GM21528 (cell line): ENCODE results near the gene ANKH.
"Not testable (repeated sequence)": the region's sequence is repeated elsewhere in the genome, so short reads cannot be mapped to it uniquely, and the experiment has no call there.

Source experiments
- ATAC-seq: cut with Tn5 transposase; IDR thresholded peaks from one replicate; pipeline ENCODE4 v1.9.1; 2021; ENCODE audit warnings: mild to moderate bottlenecking, moderate library complexity; ENCODE audit not compliant: unreplicated experiment, low FRiP score

Gene ANKH

DNA sequence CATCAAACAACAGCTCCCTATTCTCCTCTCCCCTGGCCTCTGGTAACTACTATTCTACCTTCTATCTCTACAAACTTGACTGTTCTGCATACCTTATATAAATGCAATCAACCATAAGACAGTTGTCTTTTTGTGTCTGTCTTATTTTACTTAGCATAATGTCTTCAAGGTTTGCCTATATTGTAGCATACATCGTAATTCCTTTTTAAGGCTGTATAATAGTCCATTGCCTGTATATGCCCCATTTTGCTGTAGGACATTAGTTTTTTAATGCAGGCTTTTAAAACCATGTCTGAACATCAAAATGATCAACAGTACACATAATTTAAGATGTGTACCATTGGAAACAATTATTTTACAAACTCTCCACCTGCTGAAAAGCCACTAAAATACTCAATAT, 12.4 kb downstream of the ANKH start:
- ATAC-seq = no peak

GRCh38 chr5:14855366-14855765, 16.2 kb downstream of the ANKH start:
- no peak for ATAC-seq

DNA sequence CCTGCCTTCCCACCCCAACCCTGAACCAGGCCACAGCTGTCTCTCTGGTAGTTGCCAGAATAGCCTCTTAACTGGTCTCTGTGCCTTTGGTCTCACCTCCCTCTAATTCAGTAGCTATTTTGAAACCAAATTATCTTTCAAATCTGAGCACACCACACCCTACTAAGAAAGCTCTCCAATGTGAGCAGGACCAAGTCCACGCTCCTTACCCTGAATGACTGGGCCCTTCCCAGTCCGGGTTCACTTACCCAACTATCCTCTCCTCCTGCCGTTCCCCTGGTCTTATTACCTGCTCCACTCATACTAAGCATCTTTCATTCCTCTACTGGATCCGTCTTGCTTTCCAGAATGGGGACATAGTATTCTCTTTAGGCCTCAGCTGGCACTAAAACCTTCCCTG, 16.8 kb downstream of the ANKH start:
- no peak for ATAC-seq

GRCh38 chr5:14853685-14854084, 17.9 kb downstream of the ANKH start:
- ATAC-seq = no peak

DNA sequence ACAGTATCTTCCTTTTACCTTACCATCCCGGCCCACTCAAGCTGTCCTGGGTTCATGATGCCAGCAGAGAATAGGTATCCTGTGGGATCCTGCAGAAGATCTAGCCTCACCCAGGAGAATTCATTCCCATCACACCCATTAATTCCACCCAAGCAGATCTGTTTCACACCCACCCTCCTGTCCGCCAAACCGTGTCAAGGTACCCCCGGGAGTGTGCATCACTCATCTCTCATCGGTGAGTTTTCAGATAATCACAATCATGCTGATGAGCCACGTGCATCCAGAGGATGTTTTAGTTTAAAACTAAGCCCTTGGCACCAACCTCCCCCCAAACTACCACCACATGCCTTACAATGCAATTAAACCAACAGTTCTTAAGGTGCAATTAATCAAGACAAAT, 18.8 kb downstream of the ANKH start:
- ATAC-seq = no peak

GRCh38 chr5:14851999-14852526, 19.5 kb downstream of the ANKH start:
- no peak for ATAC-seq

GRCh38 chr5:14851597-14851996, 20.0 kb downstream of the ANKH start:
- ATAC-seq = no peak

DNA sequence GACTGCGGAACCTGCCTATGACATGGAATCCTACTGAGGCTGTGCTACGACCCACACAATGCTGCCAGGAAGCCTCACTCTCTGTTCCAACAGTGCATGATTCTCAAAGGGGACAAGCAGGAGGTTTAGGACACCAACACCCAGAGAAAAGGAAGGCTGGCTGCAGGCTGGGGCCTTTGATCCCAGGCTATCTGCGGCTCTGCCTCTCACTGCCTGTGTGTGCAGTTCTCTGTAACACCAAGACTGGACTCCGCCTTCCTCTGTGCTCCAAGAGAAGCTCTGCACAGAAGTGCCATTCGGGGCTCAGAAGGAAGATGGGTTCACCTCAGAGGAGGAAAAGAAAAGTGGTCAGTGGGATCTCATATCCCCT, 20.5 kb downstream of the ANKH start:
- ATAC-seq = no peak

GRCh38 chr5:14850419-14851049, 21.0 kb downstream of the ANKH start:
- no peak for ATAC-seq

DNA sequence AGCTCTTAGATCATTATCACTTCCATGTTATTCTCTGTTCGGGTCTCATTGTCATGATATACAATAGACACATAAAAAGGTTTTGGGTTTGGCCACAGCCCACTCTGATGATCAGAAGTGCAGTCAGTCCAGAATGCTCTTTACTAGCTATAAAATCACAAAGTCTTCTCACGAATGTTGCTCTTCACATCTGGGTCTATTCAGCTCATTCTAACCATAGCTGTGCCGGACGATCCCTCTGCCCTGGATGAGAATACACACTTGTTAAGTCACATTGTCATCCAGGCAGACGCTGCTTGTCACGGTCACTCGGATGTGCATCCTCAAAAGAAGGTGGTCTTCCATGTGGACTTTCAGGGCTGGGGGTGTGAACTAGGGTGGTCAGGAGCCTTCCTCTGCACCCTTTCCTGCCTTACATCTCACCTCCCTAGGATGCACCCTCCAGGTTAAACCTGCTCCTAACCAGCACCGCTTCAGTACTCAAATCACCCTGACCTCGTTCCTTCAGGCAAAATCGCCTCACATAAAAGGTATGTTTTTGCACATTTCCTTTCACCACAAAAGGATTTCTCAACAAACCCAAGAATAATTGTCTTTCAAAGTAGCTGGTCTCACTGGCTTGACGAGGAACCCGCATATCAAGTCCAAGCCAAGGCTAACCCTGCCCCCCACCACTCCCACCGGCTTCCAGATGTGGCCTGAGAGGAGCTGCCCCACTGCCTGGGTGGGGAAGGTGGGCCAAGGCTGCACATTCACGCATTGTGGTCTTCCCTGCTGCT, 21.9 kb downstream of the ANKH start:
- ATAC-seq = no peak

DNA sequence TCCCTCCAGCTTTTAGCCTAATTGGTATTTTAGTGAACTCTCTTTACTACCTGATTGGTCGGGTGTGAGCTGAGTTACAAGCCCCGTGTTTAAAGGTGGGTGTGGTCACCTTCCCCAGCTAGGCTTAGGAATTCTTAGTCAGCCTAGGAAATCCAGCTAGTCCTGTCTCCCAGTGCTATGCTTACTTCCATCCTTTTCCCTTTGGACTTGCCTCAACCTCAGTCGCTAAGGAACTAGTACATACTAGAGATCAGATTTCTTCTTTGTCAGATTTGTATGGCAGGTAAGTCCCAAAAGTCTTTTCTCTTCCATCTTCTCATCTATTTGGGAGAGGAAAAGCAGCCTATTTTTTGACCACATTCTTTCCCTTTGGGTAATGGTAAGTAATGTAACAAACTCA, 22.6 kb downstream of the ANKH start:
- ATAC-seq = not testable (repeated sequence)

DNA sequence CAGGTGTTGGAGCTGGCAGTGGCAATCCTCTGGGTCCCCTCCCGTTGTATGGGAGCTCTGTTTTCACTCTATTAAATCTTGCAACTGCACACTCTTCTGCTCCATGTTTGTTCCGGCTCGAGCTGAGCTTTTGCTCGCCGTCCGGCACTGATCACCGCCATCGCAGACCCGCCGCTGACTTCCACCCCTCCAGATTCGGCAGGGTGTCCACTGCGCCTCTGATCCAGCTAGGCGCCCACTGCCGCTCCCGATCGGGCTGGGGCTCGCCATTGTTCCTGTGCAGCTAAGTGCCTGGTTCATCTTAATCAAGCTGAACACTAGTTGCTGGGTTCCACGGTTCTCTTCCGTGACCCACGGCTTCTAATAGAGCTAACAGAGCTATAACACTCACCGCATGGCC, 23.2 kb downstream of the ANKH start:
- ATAC-seq = no peak

DNA sequence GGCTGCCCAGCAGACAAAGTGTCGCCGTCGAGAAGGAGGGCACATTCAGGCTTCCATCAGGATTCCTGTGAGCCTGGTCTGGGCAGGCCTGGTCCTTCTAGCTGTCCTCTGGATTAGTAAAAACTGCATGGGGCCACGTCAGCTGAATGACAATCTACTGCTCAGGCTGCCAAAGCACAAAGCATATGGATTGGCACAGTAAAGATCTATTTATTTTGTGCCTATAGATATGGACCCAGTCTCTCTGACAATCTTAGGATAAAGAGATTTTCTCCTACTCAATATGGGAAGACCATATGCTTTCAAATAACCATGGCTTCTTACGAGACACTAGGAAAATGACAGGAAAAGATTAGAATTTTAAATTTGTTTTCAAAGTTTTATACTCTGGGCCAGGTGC, 24.1 kb downstream of the ANKH start:
- no peak for ATAC-seq

DNA sequence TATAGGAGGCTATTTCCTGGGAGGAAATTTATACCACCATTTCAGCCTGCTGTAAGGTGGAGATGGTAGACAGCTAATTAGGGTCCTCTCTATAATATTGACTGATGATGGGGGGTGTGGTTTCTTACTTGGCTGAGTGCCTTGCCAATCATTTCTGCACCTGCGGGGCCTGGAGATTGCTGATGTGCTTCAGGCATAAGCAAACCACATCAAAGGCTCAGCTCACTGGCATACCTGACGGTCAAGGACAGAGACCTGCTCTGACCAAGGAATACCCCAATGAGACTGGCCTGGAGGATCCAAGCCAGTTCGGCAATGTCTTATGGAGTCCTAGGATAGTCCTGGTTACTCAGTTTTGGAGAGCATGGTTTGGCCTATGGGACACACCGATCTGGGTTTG, 29.5 kb downstream of the ANKH start:
- no peak for ATAC-seq

GRCh38 chr5:14840624-14841023, 31.0 kb downstream of the ANKH start:
- ATAC-seq = no peak

DNA sequence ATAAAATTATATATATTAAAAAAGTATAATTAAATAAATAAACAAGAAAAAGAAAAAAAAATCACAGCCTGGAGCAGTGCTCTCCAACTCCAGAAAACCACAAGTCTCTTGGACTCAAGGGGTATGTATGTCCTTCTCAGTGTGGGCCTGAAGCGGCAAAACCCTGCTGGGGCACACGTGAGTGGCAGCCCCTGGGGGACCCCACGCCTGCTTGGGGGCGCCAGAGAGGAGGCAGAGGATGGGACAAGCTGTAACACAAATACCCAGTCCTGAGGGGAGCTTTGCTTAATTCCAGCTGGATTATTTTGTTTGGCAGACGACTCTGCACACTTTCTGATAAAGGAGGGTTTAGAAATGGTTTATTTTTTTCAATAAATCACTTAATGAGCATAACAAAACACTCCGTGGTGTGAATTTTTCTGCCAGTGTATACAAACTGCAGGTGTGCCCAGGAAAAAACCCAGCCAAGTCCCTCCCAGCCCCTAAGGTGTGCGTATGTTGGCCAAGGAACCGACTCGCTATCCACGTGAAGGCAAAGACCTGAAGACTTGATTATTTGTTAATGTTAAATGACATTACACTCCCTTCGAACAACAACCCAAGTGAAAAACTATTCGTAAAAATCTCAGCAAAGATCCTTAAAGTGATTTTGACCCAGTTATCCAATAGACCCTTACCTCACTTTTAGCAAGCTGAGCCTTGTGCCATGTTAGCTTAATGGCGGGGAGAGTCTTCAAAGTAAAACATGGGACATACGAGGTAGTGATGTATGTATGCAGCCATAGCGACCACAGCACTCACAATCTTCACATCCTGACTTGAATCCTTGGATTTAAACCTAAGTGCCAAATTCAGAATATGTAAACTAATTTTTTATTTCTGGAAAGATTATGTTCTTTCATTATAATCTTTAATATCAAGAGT, 32.9 kb downstream of the ANKH start:
- ATAC-seq = no peak

DNA sequence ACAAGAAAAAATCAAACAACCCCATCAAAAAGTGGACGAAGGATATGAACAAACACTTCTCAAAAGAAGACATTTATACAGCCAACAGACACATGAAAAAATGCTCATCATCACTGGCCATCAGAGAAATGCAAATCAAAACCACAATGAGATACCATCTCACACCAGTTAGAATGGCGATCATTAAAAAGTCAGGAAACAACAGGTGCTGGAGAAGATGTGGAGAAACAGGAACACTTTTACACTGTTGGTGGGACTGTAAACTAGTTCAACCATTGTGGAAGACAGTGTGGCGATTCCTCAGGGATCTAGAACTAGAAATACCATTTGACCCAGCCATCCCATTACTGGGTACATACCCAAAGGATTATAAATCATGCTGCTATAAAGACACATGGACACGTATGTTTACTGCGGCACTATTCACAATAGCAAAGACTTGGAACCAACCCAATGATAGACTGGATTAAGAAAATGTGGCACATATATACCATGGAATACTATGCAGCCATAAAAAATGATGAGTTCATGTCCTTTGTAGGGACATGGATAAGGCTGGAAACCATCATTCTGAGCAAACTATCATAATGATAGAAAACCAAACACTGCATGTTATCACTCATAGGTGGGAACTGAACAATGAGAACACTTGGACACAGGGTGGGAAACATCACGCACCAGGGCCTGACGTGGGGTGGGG, 34.0 kb downstream of the ANKH start:
- not testable (repeated sequence) for ATAC-seq

- ATAC-seq = no peak
Observed at GRCh38 chr5:14834584-14835550, 36.7 kb downstream of the ANKH start.

GRCh38 chr5:14834062-14834461, 37.5 kb downstream of the ANKH start:
- no peak for ATAC-seq
